Measurements from ENCODE around the gene SLC26A2. TPM values are rescaled to one million over a fixed set of nuclear protein-coding genes. Genes with fewer than 3 reads are reported as not detected.

SLC26A2 gene
- total RNA-seq, 2 donors from 2014 or later = 7.2 to 12.0 TPM

- TF ChIP-seq, protein P1, sequence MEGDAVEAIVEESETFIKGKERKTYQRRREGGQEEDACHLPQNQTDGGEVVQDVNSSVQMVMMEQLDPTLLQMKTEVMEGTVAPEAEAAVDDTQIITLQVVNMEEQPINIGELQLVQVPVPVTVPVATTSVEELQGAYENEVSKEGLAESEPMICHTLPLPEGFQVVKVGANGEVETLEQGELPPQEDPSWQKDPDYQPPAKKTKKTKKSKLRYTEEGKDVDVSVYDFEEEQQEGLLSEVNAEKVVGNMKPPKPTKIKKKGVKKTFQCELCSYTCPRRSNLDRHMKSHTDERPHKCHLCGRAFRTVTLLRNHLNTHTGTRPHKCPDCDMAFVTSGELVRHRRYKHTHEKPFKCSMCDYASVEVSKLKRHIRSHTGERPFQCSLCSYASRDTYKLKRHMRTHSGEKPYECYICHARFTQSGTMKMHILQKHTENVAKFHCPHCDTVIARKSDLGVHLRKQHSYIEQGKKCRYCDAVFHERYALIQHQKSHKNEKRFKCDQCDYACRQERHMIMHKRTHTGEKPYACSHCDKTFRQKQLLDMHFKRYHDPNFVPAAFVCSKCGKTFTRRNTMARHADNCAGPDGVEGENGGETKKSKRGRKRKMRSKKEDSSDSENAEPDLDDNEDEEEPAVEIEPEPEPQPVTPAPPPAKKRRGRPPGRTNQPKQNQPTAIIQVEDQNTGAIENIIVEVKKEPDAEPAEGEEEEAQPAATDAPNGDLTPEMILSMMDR (IDR thresholded peaks at IDR 0.05) = peak in 1 of 2 donors; percentile 63
- no peaks in the 10 kb centered on the region for H3K9me3 ChIP-seq
- H3K36me3 ChIP-seq = no peaks in the 10 kb centered on the region
- peak overlapping the region; percentile 76 to 88 for H3K27ac ChIP-seq
- peaks cover 0 to 19% of the 10 kb centered on the region in 2 donors for H3K4me1 ChIP-seq
- DNase-seq (ENCODE audit: low spot score) = no peak
- peak overlapping the region; percentile 78 to 85 for H3K4me3 ChIP-seq
- H3K27me3 ChIP-seq = no peaks in the 10 kb centered on the region
Measured at GRCh38 chr5:149959406-149960236, 937 bp upstream of the SLC26A2 start.

GRCh38 chr5:149961186-149961685, 678 bp downstream of the SLC26A2 start:
- TF ChIP-seq, protein P1 (IDR thresholded peaks at IDR 0.05) = no peak
- H3K4me3 ChIP-seq = peak overlapping the region; percentile 78 to 85
- DNase-seq (ENCODE audit: low spot score) = no peak
- H3K27me3 ChIP-seq = no peaks in the 10 kb centered on the region
- H3K27ac ChIP-seq = peak overlapping the region; percentile 76 to 88
- no peaks in the 10 kb centered on the region for H3K9me3 ChIP-seq
- peaks cover 0 to 19% of the 10 kb centered on the region in 2 donors for H3K4me1 ChIP-seq
- no peaks in the 10 kb centered on the region for H3K36me3 ChIP-seq

GRCh38 chr5:149961957-149962409, 1.4 kb downstream of the SLC26A2 start:
- no peak overlapping the region for H3K27ac ChIP-seq
- no peak overlapping the region for H3K4me3 ChIP-seq
- DNase-seq (ENCODE audit: low spot score) = no peak
- TF ChIP-seq, protein P1 (IDR thresholded peaks at IDR 0.05) = peak; percentile 28 to 60
- H3K27me3 ChIP-seq = no peaks in the 10 kb centered on the region
- no peaks in the 10 kb centered on the region for H3K36me3 ChIP-seq
- H3K9me3 ChIP-seq = no peaks in the 10 kb centered on the region
- peaks cover 0 to 19% of the 10 kb centered on the region in 2 donors for H3K4me1 ChIP-seq

DNA sequence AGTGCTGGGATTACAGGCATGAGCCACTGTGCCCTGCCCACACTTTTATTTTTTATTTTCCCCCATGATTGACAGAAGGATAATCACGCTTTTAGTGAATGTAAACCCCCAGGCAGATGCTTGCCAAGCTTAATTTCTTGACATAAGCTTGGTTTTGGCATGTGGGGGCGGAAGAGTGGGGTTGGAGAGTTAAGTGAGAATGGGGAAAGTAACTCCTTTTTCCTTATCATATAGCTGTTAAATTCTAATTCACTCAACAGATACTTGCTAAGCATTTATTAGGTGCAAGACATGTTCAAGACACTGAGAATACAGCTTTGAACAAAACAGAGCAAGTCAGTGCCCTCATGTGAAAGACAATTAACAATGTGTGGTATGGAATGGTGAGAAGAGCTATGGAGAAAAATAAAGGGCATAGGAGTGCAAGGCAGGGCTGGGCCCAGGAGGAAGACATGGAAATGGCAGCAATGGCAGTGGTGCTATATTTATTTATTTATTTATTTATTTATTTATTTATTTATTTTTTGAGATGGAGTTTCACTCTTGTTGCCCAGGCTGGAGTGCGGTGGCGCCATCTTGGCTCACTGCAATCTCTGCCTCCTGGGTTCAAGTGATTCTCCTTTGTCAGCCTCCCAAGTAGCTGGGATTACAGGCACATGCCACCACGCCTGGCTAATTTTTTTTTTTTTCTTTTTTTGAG, 2.2 kb downstream of the SLC26A2 start:
- Histone ChIP-seq H3K36me3 (no peaks in the 10 kb centered on the region), H3K27ac (no peak overlapping the region), H3K9me3 (no peaks in the 10 kb centered on the region), H3K27me3 (no peaks in the 10 kb centered on the region), H3K4me1 (peaks cover 0 to 19% of the 10 kb centered on the region in 2 donors), H3K4me3 (no peak overlapping the region)
- no peak for DNase-seq (ENCODE audit: low spot score)
- TF ChIP-seq, protein P1 (IDR thresholded peaks at IDR 0.05) = no peak

- no peaks in the 10 kb centered on the region for H3K36me3 ChIP-seq
- peaks cover 0 to 19% of the 10 kb centered on the region in 2 donors for H3K4me1 ChIP-seq
- no peak overlapping the region for H3K27ac ChIP-seq
- H3K27me3 ChIP-seq = no peaks in the 10 kb centered on the region
- TF ChIP-seq, protein P1 (IDR thresholded peaks at IDR 0.05) = no peak
- no peaks in the 10 kb centered on the region for H3K9me3 ChIP-seq
- no peak overlapping the region for H3K4me3 ChIP-seq
- no peak for DNase-seq (ENCODE audit: low spot score)
Measured at GRCh38 chr5:149963729-149964128, 3.2 kb downstream of the SLC26A2 start.

Data from right atrium auricular region (tissue), 2 donors.